Hematopoietic multipotent progenitor cell treated with erythropoietin and hydrocortisone succinate and interleukin-3 and kit ligand, for 17 days (in vitro differentiated cells): ENCODE results near the gene SLC25A10.
"Not testable (repeated sequence)": the region's sequence is repeated elsewhere in the genome, so short reads cannot be mapped to it uniquely, and the experiment has no call there.

Experiments used
- DNase-seq: peaks from one replicate; pipeline ENCODE4 v3.0.0-alpha.2; 2015; ENCODE audit warnings: low spot score

Gene SLC25A10

DNA sequence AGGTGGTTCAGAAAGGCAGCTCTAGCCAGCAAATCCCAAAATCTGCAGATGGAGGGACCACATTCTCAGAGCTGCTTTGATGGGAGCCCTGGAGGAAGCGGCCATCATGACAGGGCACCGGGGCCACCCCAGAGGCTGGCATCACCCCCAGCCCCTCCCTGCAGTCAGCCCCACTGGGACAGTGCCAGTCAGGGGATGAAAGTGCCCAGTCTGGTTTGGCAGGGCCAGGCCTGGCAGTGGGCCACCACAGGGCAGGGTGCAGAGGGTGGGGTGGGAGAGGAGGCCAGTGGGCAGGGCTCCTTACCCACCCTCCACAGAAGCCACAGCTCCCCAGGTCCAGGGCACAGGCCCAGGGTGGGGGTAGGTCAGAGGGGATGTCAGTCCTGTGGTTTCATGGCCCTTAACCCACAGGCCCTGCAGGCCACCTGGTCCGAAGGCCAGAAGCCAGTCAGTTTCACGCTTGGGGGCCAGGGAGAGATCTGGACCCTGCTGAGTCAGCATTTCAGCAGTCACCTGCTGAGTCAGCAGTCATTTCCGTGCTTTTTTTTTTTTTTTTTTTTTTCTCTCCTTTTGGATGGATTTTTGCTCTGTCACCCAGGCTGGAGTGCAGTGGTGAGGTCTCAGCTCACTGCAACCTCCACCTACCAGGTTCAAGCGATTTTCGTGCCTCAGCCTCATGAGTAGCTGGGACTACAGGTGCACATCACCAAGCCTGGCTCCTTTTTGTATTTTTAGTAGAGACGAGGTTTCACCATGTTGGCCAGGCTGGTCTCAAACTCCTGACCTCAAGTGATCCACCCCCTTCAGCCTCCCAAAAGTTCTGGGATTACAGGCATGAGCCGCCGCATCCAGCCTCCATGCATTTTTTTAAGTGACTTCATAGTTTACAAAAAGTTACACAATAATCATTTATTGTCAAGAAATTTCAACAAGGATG lies 10.4 kb downstream of the SLC25A10 start:
- DNase-seq, result peak; percentile 68

DNA sequence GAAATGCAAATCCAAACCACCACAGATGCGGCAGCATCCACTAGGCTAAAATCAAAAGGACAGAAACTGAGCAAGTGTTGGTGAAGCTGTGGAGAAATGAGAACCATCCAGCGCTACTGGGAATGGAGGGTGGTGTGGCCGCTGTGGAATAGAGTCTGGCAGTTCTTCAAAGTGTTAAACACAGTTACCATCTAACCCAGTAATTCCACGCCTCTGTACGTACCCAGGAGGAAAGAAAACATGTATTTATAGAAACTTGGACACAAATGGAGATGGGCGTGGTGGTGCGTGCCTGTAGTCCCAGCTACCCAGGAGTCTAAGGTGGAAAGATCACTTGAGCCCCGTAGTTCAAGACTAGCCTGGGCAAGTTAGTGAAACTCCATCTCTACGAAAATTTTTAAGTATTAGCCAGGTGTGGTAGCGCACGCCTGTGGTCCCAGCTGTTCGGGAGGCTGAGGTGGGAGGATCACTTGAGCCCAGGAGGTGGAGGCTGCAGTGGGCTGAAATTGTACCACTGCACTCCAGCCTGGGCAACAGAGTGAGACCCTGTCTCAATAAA lies 11.6 kb downstream of the SLC25A10 start:
- DNase-seq, result no peak

DNA sequence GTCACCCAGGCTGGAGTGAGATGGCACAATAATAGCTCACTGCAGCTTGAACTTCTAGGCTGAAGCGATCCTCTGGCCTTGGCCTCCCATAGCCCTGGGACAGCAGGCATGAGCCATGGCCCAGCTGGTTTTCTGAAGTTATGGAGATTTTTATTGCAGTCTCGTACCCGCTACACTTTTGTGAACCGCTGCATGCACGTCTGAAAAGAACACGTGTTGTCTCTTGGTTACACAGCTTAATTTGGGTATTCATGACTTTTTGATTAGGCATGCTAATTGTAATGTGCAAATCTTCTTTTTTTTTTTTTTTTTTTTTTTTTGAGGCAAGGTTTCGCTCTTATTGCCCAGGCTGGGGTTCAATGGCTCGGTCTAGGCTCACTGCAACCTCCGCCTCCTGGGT lies 13.4 kb downstream of the SLC25A10 start:
- DNase-seq, result no peak

DNA sequence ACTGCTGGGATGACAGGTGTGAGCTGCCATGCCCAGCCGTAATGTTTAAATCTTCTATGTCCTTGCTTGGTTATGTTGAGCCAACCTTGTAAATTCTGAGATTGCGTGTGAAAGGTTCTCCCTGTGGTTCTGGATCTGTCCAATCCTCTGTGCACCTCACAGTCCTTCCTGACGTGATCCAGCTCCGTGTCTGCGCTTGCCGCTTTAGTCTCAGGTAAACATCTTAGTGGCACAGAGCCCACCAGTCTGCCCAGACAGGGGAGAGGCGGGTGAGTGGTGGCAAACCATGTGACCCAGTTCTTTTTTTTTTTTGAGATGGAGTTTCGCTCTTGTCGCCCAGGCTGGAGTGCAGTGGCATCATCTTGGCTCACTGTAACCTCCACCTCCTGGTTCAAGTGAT lies 13.9 kb downstream of the SLC25A10 start:
- DNase-seq, result no peak

DNA sequence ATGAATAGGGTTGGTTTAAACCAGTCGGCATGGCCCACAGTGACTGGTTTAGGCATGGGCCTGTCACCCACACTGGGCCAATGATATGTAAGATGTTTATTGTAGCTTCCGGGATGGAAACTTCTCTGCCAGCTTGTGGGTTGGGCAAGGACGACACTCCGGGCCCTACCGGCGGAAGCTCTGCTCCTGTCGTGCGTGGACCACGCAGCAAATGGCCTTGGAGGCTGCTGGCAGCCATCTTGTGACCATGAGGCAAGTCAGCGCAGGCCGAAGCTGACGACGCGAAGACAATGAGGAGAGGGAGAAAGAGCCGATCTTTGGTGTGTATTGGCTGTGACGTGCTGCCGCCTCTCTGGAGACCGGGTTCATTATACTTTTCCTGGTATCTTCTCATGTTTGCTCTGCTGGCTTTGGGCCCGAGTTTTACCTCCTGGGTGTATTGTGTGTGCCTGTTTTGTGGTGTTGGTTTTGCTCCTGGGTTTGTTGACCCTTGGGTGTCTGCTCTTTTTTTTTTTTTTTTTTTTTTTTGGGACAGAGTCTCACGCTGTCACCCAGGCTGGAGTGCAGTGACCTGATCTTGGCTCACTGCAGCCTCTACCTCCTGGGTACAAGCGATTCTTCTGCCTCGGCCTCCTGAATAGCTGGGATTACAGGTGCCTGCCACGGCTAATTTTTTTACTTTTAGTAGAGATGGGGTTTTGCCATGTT lies 15.4 kb downstream of the SLC25A10 start:
- no peak for DNase-seq

DNA sequence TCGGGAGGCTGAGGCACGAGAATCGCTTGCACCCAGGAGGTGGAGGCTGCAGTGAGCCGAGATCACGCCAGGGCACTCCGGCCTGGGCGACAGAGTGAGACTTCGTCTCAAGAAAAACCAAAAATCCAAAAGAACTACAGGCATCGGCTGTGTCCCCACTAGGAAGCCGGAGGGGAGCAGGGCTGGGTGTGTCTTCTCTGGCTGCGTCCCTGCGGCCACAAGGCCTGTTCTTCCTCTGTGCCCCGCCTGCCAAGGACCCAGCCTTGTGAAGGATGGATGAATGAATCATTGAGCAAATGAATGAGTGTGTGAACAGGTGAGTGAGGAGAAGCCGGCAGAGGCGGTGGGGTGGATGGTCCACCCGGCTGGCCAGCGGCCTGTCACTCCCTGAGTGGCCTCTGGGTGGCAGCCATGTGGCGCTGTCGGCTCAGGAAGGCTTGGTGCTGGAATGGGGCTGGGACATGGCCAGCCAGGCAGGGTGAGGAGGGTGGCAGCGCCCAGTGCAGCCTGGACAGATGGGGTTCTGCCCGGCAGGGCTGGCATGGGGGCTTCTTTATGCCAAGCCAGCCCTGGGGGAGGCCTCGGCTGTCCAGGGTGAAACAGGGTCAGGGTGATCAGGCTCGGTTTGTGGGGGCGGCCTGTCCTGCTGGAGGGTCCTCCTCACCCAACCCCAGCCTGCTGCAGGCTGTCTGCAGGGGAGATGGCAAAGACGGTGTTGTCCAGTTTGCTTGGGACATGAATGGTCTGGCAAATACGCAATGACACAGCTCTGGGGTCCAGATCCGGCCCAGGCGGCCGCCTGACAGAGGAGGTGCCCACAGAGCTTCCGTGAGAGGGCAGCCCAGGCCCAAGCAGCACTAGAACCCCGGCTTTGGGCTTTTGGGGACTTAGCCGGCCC lies 21.7 kb downstream of the SLC25A10 start:
- peak; percentile 71 for DNase-seq

DNA sequence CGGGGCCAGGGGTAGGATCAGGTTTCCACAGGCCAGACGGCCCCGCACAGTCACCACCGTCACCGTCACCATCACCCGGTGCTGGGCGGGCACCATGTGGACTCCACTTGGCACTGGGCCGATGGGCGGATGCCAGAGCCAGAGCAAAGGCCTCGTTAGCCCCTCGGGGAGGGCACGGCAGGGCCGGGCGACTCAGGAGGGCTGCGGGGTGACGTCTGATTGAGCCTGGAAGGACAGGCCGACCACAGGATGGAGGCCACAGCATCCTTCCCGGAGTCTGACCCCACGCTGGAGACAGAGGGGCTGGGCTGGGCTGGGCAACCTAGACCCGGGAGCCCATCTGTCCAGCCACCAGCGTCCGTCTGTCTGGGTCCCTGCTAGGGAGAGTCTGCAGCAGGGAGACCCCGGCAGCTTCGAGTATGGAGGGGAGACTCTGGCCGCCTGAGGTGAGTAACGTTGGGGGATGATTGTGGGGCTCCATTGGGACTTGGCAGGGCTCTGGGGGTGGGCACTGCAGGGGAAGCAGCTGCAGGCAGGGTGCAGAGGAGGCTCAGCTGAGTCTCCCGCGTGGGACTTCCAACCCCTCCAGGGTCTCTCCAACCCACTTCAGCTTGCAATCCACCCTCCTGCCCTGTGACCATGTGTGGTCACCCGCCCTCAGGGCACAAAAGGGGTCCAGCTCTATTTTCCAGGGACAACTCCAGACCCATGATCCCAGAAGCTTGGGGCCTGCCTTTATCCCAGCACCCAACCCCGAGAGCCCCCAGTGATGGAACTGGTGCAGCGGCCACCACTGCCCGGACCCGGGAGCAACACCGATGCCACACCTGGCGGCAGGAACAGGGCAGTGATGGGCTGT lies 22.6 kb downstream of the SLC25A10 start:
- DNase-seq, result no peak

DNA sequence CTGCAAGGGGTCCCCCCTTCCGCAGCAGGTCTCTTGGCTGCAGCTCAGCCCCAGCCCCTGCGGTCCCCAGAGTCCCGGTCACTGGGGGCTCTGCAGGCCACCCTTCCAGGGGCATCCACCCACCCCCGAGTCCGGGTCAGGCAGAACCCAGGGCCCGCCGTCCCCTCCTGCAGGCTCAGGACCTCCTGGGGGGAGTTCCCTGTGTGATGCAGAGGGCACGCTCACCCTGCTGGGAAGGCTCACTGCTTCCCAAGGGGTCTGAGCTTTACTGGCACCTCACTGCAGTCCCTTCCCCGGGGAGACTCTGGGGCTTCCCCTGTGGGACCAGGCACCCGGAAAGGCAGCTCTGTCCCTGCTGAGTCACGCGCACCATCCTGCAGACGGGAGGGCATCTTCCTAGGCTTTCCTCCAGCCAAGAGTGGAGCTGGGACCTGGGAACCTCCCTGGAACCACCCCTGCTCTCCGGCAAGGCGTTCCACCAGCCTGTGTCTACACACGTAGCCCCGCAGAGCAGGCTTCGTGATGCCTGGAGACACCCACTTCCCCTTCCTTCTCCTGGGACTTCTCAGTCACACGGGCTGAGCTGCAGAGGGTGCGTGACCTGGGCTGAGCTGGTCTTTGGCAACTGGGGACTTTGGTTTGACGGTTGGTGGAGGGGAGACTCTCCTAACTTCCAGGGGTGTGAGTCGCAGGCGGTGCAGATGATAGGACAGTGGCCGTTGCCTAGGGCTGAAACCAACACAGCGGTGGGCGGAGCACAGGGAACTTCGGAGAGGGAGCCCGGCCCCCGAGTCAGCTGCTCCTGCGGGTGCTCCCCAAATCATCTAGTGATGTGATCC lies 23.4 kb downstream of the SLC25A10 start:
- no peak for DNase-seq

DNA sequence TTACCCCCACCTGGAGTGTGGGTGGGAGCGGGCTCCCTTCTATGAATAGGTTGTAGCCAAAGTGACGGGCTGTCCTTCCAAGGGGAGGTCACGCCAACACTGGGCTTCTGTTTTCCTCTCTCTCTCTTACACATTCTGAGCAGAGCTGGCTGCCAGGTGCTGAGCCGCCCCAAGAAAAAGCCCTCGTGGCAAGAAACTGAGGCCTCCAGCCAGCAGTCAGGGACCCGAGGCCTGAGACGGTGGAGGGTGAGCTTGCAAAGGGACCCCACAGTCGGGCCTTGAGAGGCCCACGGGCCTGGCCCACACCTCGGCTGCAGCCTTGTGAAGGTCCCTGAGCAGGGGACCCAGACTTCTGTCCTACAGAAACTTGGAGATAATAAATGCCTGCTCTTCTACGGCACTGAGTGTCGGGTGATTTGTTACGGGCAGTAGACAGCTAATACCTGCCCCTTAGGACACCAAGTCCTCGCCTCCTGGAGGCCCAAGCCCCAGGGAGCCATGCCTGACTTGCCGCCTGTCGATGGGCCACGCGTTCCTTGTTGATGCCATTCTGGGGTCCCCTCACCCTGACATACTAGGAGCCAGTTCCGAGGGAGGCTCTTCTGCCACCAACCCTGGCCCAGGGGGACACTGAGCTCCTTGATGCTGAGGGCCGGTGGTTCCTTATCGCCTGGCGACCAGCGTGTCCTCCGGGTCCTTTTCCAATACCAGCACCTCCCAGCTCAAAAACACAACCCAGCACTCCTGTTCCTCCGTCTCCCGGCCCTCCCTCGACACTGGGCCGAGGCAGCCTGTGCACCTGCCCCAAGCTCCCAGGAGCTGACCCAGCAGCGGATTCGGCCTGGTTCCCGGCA lies 26.1 kb downstream of the SLC25A10 start:
- DNase-seq, result no peak

DNA sequence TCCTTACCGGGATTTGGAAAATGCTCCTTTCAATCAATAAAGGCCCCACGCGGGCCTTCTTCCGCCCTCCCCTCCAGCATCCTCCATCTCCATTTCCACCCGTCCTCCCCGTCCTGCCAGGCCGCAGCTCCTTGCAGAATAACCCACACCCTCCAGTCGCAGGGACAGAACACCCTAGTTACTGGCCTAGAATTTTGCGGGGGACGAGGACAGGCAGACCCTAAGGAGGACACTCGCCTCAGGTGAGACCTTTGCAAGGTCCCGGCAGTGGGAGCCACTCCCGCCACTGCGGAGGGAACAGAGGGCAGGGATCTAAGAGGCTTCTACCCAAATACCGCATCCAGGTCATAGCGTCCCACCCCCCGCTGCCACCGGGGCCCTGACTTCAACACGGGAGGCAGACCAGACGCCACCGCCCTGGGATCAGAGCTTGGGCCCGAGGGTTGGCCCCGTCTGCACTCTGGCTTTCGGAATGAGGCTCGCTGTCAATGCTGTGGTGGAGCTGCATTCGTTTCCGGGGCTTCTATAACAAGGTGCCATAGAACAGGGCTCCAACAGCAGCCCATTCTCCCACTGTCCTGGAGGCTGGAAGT lies 26.8 kb downstream of the SLC25A10 start:
- no peak for DNase-seq

DNA sequence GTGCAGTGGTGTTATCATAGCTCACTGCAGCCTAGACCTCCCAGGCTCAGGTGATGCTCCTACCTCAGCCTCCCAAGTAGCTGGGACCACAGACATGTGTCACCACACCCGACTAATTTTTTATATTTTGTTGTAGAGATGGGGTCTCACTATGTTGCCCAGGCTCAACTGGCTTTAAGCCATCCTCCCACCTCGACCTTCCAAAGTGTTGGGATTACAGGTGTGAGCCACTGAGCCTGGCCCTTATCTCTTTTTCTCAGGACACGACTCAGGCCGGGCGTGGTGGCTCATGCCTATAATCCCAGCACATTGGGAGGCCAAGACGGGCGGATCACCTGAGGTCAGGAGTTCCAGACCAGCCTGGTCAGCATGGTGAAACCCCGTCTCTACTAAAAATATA lies 27.5 kb downstream of the SLC25A10 start:
- DNase-seq, result not testable (repeated sequence)

DNA sequence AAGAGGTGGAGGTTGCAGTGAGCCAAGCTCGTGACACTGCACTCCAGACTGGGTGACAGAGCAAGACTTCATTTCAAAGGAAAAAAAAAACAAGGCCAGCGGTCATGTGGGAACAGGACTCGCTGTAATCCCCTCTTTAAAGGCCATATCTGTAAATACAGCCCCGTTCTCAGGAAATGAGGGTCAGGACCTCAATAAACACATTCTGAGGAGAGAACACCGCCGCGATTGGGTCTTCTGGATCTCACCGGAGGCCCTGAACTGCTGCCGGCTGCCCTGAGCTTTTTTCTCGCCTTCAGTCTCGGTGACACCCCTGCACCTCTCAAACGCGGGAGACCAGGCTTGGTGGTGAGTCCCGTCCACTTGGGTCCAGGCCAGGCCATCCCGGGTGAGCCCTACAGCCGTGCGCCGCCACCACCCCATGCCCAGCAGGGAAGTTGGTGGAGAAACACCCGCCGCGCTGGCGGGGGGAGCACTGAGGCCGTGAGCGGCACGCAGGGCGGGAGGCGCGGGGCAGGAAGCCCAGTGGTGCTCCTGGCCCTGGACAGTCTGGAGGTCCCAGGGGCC lies 28.4 kb downstream of the SLC25A10 start:
- DNase-seq, result no peak

DNA sequence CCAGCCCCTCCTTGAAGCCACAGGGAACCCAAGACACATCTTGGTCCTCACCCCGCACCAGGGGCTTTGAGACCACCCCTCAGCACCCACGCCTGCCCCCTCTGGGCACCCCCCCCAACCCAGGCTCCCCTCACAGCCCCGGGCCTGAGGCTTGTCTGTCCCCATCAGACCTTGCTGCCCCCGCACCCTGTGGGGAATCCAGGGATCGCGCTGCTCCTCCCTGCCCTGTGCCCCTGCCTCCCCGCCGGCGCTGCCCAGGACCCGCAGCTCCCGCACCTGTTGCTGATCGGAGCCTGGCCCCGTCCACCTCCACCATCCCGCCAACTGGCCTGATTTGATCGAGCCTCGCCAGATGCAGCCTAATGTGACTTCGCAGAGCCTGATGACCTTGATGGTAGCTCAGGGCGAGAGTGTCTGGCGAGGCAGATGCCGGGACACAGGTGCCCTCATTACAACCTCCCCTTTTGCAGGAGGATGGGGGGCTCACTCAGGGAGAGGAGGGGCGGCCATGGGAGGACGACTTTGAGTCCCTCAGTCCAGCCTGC lies 29.0 kb downstream of the SLC25A10 start:
- DNase-seq, result no peak

DNA sequence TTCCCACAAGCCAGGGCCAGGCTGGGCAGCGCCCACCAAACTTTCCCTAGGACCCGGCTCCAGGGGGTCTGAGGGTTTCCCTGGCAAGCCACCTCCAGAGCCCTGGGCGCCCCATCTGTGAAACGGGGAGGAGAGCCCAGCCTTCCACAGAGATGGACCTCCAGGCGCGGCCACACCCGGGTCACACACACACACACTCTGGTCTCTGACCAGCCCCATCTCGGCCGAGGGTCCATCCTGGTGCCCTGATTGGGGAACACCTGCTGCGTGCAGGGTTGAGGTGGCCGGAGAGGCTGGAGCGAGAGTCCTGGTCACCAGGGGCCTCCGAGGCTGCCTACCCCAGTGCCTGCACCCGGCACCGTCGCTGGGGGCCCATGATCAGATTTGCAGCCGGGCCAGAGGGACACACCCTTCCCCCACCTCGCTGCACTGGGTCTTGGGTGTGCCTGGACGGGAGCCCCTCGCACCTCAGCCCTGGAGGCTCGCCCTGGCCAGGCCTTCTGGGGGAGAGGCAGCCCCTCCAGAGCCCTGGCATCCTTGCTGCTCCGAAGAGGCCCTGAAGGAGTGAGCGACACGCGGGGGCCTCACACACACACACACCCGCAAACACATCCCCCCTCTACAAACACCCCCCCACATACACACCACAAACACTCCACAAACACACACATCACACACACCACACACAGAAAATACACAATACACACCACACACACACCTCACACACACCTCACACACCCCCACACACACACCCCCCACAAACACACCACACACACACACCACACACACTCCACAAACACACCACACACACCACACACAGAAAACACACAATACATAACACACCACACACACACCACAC lies 29.7 kb downstream of the SLC25A10 start:
- DNase-seq, result no peak
